GM19438 (cell line): ENCODE data around the gene ANAPC15.
A peak's percentile ranks its signal among the peaks of the same experiment; 100 is the strongest.

Experiments used
- ATAC-seq: cut with Tn5 transposase; IDR thresholded peaks from one replicate; pipeline ENCODE4 v1.9.1; 2021; ENCODE audit warnings: low read depth; ENCODE audit not compliant: unreplicated experiment

The ANAPC15 gene

DNA sequence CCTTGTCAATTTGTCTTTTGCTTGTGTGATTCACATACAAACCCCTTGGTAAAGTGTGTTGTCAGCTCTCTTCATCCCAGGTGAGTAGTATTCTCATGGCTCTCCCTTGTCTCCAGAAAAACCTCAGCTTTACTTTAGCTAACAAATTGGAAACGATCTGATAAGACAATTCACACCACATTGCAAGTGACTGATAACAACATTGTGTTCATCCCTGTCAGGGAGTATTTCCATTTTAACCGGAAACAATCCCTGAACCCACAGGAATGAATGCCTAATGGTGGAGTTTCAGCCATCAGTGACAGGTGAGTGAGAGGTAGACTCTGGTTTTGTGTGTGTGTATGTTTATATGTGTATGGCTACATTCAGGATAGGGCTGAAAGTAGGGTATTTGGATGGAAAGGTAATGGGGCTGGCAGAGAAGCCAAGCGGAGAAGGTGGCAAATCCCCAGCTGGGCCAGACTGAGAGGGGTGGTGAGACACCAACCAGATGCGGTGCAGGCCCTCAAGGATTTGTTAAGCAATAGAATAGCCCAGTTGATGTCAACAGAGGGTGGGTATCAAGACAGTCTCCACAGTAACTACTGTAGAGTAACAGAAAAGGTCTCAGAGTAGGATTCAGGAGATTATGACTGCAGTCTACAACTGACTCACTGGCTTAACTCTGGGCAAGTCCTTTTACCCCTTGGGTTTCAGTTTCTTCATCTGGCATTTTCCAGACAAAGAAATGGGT lies 24.3 kb downstream of the ANAPC15 start:
- ATAC-seq: no peak

DNA sequence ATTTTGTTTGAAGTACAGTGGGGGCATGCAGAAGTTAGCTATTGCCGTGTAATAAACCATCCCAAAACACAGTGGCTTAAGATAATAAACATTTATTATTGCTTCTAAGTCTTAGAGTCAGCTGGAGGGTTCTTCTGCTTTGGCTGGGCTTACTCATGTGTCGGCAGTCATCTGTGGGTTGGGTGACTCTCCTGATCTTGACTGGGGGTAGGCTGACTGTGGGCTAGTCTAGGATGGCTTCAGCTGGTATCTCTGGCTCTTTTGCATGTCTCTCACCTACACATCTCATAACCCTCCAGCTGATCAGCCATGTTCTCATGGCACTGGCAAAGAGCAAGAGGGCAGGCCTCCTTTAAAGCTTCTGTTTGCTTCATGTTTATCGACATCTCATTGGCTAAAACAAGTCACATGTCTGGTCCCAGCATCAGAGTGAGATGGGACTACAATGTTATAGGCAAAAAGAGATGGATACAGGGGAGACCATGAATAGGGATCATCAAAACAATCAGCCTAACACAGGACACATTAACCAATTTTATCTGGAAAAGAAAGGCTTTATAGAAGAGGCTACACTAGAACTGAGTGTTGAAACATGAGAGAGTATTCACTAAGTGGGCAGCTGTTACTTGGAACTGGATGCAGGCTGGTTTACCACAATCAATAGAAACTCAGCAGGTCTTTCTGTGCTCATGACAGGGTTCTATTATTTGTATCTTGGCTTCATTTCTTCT lies 26.7 kb downstream of the ANAPC15 start:
- ATAC-seq: no peak

DNA sequence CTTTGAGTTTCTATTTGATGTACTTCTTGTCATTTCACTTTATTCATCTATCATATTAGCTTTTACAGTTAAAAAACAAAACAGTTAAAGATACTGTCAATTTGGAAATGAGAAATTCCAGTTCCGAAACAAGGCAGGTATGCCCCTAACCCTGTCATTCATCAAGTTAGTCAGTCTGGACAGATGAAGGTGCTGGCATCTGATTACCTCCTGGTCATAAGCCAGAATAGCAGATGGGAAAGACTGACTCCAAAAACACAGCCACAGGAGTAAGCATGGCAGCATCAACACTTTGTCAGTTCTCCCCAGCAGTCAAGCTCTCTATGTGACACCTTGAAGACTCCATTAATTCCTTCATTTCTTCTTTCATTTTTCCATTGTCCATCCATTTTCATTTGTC lies 27.5 kb downstream of the ANAPC15 start:
- no peak for ATAC-seq

DNA sequence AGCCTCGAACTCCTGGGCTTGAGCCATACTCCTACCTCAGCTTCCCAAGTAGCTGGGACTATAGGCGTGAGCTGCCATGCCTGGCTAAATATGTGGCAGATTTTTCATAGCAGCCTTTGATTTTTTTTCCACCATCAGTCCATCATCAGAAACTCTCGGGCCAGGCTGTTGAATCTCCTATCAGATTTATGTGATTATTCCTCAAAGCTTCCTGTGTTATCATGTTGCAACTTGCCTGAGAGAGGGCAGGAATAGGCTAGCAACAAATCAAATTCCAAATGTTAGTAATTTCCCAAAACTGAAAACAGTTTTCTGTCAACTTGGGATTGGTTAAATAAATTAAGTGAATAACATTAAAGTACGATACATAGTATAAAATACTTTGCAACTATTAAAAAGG lies 28.4 kb downstream of the ANAPC15 start:
- no peak for ATAC-seq

DNA sequence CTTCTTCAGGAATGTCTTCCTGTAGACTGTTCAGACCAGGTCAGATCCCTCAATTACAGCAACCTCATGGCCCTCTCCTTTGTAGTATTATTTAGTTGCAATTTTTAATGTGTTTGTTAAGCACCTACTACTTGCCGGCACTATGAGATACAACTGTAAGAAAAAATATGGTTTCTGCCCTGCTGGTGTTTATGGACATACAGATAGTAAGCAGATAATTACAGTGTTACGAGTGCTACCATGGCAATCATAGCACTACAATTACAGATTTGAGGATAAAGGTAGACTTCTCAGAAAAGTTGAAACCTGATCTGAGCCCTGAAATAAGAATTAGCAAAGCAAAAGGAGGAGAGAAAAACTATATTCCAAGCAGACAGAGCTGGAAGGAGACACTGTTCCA lies 29.1 kb downstream of the ANAPC15 start:
- no peak for ATAC-seq

DNA sequence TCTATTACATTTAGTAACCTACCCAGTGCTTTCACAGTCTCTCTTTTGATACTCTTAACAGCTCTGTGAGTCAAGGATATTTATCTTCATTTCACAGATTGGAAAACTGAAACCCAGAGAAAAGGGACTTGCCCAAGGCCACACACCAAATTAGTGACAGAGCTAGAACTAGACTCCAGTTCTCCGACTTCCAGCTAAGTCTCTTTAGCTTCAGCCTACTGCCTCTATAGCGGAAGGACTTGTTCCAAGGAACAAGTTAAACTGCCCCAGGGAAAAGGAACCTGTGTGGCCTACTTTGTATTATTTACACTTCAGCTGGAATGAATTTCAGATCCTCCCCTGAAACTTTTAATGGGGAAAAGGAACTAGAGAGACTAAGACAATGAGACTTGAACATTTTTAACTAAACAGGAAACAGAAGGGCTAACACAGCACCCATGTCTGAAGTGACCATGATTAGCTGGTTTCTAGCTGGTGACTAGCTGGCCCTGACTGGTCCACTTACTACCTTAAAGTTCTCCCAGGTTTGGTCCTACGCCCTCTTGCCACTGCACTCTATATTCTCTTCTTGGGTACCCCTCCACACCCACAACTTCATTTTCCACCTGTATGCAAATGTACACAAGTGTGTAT lies 30.6 kb downstream of the ANAPC15 start:
- ATAC-seq: no peak

DNA sequence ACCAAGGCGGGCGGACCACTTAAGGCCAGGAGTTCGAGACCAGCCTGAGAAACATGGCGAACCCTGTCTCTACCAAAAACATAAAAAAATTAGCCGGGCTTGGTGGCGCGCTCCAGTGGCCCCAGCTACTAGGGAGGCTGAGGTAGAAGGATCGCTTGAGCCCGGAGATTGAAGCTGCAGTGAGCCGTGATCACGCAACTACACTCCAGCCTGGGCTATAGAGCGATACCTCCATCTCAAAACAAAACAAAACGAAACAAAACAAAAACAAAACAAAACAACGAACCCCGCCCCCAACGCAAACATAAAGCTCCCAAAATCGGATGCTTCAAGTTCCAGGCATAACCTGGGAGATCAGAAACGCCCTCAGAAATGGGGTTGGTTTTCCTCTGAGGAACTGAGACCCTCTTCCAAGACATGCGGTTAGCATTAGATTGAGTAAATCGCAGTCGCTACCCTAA lies 31.3 kb downstream of the ANAPC15 start:
- ATAC-seq: no peak

DNA sequence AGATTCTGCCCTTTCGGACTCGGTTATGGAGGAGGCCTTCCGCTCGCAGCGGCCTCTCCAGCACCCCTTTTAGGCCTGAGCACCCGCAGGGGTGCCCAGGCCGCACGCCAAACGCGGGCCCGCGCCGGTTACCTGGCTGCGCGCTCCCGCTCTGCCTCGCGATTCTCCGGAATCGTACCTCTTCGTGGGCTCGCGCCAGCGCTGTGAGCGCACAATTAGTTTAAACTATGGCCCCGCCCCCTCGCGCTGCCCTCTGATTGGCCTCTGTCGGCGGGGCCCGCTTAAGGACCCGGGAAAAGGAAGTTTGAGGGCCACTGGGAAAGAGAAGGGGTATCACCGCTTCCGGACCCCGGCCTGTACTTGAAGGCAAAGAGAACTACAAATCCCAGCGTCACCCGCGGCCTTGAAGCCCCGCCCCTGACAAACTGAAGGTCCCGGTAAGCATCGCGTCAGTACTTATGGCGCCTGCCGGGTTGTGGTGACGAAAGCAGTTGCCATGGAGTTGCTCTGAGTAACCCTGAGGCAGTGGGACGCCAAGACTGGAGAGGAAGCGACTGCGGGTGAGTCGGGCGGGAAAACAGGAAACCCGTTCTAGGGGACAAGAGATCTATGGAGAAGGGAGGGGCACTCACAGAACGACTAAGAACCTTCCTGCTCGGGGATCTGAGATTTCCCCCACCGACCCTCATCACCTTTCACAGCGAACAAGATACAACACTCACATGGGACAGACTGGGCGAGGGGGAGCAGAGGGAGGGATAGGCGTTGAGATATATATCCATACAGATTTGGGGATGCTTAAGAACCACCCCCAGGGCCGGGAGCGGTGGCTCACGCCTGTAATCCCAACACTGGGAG lies 31.9 kb downstream of the ANAPC15 start, which contains the start of the genes LRRC51 and NUMA1:
Gene LRRC51 (plus strand): TSS at position 525 of the 858 bp plus-strand sequence. CDS start 8,234 bp downstream, outside the sequence.
Gene NUMA1 (minus strand): TSS at position 217 of the 858 bp plus-strand sequence. CDS start 44,599 bp downstream, outside the sequence.
- peak; percentile 92 for ATAC-seq

DNA sequence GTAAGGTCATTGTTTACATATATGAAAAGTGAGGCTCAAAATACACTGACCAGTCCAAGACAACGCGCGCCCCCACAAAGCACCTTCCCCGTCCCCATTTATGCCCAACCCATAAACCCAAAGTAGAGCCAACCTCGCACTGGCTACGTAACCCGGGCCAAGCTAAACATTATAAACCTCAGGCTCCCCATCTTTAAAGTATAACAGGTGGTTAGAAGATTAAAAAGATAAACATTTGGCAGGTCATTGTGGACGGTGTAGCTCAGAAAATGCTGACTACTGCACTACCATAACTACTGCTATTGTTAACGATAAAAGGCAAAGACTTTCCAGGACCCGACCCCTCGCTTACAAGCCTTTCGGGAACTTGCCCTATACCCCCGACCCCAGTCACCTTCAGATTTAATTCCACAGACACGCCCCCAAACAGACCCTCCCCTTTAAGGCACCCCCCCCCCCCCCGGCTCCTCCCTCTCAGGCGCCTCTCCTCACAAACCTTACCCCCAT lies 32.6 kb downstream of the ANAPC15 start:
- no peak for ATAC-seq

DNA sequence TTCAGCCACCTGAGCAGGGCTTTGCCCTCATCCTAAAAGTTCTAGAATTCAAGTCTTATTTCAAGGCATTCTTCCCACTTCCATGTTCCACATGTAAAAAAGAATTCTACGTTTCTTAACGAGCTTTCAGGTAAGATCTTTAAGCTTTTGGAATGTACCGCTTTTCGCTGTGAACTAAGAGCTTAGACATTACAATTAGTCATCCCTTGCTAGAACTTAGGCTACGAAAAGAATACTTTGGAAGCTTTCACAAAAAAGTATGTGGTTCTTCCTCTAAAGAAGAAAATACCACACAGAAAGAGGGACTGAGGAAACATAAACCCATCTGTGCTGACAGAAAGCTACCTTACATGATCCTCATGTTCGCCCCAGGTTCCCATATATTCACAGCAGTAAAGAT lies 34.0 kb downstream of the ANAPC15 start:
- ATAC-seq: no peak

DNA sequence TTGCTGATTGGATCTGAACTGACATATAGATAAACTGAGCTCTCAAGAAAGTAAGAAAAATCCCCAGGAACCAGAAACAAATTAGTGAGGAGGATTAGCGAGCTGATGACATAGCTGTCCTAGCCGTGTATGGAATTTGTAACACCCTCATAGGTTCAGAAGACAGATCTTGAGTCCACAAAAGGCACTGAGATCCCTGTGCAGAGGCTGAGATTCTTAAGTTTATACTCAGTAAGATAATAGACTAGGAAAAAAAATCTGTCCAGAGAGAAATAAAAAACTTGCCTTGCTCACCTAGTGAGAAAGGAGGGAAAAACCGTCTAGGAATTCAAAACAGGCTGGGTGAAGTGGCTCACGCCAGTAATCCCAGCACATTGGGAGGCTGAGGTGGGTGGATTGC lies 36.7 kb downstream of the ANAPC15 start:
- no peak for ATAC-seq

DNA sequence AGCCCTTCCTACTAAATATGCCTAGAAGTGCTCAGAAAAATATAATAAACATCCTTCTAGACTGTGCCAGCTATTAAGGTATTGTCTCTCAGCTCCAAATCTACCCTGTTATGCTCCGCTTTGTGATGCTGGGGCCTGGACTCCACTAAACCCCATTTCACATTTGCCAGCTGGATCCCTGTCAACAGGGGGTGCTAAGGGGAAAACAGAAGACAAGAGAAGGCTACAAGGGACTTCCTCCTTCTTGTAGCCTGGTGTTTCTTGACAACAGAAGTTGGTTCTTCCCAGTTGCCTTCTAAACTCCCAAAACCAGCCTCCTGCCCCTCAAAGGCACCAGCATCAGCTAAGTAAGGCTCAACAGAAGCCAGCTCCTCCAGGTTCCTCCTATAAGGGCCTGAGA lies 37.4 kb downstream of the ANAPC15 start:
- no peak for ATAC-seq

DNA sequence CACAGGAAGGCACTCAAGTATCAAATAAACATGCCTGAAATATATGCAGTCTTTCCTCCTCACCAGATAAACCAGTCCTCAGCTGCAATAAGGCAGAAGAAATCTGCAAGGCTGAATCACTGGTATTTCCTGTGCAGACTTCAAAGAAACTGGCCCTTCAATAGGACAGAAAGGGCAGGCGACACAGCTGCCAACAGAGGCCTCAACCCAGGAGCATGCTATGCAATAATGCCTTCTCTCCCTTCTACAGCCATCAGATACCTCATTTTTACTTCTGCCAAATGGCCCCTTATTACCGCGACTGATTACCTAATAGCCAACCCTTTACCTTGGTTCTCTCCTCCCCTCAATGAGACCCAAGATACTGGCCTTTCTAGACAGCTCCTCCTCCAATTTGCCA lies 40.1 kb downstream of the ANAPC15 start:
- ATAC-seq: no peak

DNA sequence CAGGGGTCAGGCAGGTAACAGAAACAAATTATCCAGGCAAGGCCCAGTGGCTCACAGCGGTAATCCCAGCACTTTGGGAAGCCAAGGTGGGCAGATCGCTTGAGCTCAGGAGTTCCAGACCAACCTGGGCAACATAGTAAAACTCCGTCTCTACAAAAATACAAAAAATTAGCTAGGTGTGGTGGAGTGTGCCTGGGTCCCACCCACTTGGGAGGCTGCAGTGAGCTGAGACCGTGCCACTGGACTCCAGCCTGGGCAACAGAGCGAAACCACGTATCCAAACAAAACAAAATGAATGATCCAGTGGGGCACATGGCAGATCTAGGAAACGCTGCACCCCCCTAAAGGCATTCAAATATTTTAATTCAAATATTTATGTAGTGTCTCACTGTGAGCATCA lies 42.0 kb downstream of the ANAPC15 start:
- no peak for ATAC-seq

DNA sequence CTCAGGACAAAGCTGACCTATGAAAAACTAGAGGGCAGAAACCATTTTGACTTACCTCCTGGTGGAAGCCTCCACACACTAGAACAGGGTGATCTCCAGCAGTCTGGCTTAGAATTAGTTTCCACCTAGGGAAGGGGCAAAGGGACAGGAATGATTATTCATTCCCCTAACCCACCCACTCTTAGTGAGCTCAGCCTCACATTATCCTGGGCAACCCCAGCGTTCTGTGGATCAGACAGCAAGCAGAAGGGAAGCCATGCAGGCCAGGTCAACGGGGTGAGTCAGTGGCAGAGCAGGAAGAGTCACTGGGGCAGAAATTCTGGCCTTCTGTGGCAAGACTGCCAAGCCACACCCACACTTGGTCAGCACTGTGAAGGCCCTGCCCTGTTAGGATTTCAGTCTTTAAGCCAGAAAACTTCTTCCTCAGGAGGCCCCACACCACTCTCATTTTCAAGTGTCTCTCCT lies 42.7 kb downstream of the ANAPC15 start:
- no peak for ATAC-seq

DNA sequence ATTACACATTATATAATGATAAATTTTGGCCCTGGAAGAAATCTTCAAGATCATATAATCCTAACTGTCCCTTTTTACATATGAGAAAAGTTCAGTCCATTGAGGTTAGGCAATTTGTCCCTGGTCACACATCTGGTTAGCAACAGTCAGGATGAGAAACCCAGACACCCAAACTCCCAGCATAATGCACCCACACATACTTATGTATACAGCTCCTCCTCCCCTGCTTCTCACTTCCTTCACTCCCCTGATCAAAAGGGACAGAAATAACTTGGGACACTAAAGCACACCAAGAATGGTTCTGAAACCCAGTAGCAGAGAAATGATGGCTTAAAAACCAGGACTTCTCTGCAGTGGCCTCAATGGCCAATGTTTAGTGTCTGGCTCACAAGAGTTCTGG lies 43.3 kb downstream of the ANAPC15 start:
- ATAC-seq: no peak

DNA sequence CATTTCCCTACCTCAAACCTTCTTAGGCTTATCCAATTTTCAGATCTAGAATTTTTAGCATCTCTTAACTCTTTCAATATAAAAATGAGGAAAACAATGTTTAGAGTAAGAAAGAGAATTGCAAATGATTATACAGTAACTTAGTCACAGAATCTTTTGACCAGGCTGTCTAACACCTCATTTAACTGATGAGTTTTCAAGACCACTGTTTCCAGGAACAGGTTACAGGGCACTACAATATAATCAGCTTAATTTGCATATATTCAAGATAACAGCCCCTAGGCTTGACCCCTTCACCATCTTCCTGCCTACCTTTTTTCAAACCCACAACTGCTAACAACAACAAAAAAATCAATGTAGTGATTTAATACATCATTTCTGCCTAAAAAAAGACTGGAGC lies 44.8 kb downstream of the ANAPC15 start:
- ATAC-seq: no peak

DNA sequence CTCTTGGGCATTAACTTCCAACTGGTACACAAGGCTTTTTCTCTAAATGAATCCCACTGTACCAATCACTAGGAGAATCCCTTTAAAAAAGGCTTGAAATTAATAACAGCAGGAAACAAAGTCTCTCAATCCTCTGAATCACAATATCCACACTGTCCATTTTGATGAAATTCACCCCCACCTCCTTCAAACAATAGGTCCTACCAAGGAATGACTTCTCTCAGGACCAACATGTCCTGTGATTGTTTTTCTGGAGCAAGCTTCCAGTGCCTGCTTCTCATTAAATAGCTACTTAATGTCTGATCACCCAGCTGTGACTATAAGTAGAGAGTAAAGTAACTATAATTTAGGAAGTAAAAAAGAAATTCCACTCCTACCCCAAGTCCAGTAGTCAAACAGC lies 45.2 kb downstream of the ANAPC15 start:
- no peak for ATAC-seq

DNA sequence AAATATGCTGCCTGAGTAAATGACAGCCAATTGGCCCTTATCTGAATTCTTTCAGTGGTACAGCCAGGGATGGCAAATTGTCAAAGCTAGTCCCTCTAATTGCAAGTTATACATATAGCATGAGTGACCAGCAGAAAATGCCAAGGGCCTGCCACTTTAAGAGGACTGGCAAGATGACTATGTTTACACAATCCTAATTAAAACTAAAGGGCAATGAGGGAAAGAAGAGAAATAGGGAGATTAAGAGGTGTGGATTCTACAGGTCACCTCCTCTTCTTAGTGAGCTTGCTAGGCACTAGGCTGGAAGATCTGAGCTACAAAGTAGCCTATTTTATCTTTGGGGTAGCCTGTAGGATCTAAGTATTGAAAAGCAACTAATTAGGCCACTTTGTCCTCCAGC lies 45.6 kb downstream of the ANAPC15 start:
- ATAC-seq: no peak

DNA sequence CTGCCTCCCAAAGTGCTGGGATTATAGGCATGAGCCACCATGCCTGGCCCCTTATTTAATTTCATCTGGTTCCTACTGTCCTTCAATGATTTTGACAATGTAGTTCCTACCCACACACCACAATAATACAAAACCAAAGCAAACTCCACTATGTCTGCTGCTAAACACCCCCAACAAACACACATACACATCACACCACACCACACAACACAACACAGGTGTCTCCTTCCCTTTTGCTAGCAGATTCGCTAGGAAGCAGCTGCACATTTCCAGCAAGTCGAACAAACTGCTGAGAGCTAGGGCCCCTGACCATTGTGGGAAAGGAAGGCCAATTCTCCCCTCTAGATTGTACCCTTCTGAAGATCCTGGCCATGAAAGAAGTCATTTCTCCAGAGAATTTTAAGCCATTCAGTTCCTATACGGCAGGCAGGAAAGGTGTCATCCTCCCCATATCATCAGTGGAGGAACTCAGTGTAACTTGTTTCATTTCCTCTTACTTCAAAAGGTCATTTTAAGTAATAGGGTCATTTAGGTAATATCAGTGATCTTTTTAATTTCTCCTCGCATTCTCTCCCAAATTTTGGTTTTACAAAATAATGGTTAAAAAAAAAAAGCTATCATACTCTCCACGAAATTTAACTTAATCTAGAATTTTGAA lies 50.6 kb downstream of the ANAPC15 start:
- no peak for ATAC-seq
